HG03139 (cell line): ENCODE measurements around the gene FAM228B.
"Not testable (repeated sequence)": the region's sequence is repeated elsewhere in the genome, so short reads cannot be mapped to it uniquely, and the experiment has no call there.

Source experiments
- ATAC-seq: cut with Tn5 transposase; IDR thresholded peaks from one replicate; pipeline ENCODE4 v1.9.1; 2021; ENCODE audit not compliant: unreplicated experiment

The FAM228B gene

GRCh38 chr2:24123195-24123921 is at the start of gene FAM228B, which contains the start of gene PFN4:
TSS of gene FAM228B (plus strand) at chr2:24123469. CDS start at chr2:24124362, 893 bp downstream.
TSS of gene PFN4 (minus strand) at chr2:24123334. CDS start at chr2:24122535, 799 bp downstream.
- ATAC-seq: peak; percentile 84

GRCh38 chr2:24073816-24074215 is 49.5 kb upstream of the FAM228B start:
- no peak for ATAC-seq

- ATAC-seq: no peak
Observed at GRCh38 chr2:24075259-24075658, 48.0 kb upstream of the FAM228B start.

- ATAC-seq: peak; percentile 92
Observed at GRCh38 chr2:24075915-24076848, 47.1 kb upstream of the FAM228B start, which contains the start of gene SF3B6. TSS of gene SF3B6 (minus strand) at chr2:24076326. CDS start at chr2:24076229, 97 bp downstream.

- ATAC-seq: no peak
Observed at GRCh38 chr2:24076849-24077534, 46.3 kb upstream of the FAM228B start.

GRCh38 chr2:24077535-24077877 is 45.8 kb upstream of the FAM228B start:
- ATAC-seq: no peak

- ATAC-seq: no peak
Observed at GRCh38 chr2:24077879-24078278, 45.4 kb upstream of the FAM228B start.

- ATAC-seq: no peak
Observed at GRCh38 chr2:24080701-24081100, 42.6 kb upstream of the FAM228B start.

GRCh38 chr2:24082787-24083566 is 40.3 kb upstream of the FAM228B start:
- no peak for ATAC-seq

- peak; percentile 71 for ATAC-seq
Observed at GRCh38 chr2:24083567-24084385, 39.5 kb upstream of the FAM228B start.

- ATAC-seq: peak; percentile 69
Observed at GRCh38 chr2:24084386-24085199, 38.7 kb upstream of the FAM228B start, which contains the start of gene TP53I3. TSS of gene TP53I3 (minus strand) at chr2:24084834. CDS start at chr2:24084326, 508 bp downstream.

GRCh38 chr2:24085200-24085489 is 38.1 kb upstream of the FAM228B start:
- no peak for ATAC-seq

GRCh38 chr2:24086241-24086640 is 37.0 kb upstream of the FAM228B start:
- no peak for ATAC-seq

- no peak for ATAC-seq
Observed at GRCh38 chr2:24087032-24087431, 36.2 kb upstream of the FAM228B start.

- no peak for ATAC-seq
Observed at GRCh38 chr2:24088821-24089359, 34.4 kb upstream of the FAM228B start.

GRCh38 chr2:24093270-24093669 is 30.0 kb upstream of the FAM228B start:
- ATAC-seq: not testable (repeated sequence)

- ATAC-seq: not testable (repeated sequence)
Observed at GRCh38 chr2:24095171-24095677, 28.0 kb upstream of the FAM228B start.

- not testable (repeated sequence) for ATAC-seq
Observed at GRCh38 chr2:24100732-24101131, 22.5 kb upstream of the FAM228B start.
